ENCODE data around the gene UPK3A. TPM values are rescaled to one million over a fixed set of nuclear protein-coding genes. Genes with fewer than 3 reads are reported as not detected.

UPK3A gene
- total and polyA plus RNA-seq, 2 of the 13 experiments (the other 11 are each of a cell fraction or from before 2014, with no cell fraction given): 10.5 to 13.8 TPM

GRCh38 chr22:45286854-45287551 is 2.3 kb downstream of the UPK3A start (continued):
- TF ChIP-seq ZNF430 (CRISPR knock-in tag; IDR thresholded peaks at IDR 0.05) (no peak), ZFX (CRISPR knock-in tag; IDR thresholded peaks at IDR 0.05; ENCODE audit: low read depth) (no peak; the same call in none of the 2 replicates), ZNF276 (CRISPR knock-in tag; IDR thresholded peaks at IDR 0.05; ENCODE audit: low read depth) (peak; percentile 41), PPARG (CRISPR knock-in tag; conservative IDR thresholded peaks at IDR 0.05) (peak; percentile 53), PITX1 (CRISPR knock-in tag; IDR thresholded peaks at IDR 0.05) (peak; percentile 18; the same call in 1 of the 2 replicates), HIC2 (CRISPR knock-in tag; IDR thresholded peaks at IDR 0.05; ENCODE audit: low read depth) (peak; percentile 95), CEBPG (CRISPR knock-in tag; IDR thresholded peaks at IDR 0.05) (peak; percentile 60), MTA1 (CRISPR knock-in tag; IDR thresholded peaks at IDR 0.05; ENCODE audit: borderline replicate concordance) (peak; percentile 52; the same call in 1 of the 2 replicates), ZNF710 (CRISPR knock-in tag; IDR thresholded peaks at IDR 0.05; ENCODE audit: borderline replicate concordance) (no peak; the same call in 1 of the 2 replicates), KDM4B (CRISPR knock-in tag; IDR thresholded peaks at IDR 0.05) (0 out of 2 replicates have a peak, but pooled peaks have one; percentile 73), THAP9 (CRISPR knock-in tag; IDR thresholded peaks at IDR 0.05; ENCODE audit: borderline replicate concordance) (peak; percentile 50; the same call in 1 of the 2 replicates), ATF1 (CRISPR knock-in tag; IDR thresholded peaks at IDR 0.05) (no peak), ZSCAN29 (CRISPR knock-in tag; conservative IDR thresholded peaks at IDR 0.05) (0 out of 2 replicates have a peak, but pooled peaks have one; percentile 33), XRCC5 (optimal IDR thresholded peaks at IDR 0.05; ENCODE audit: low read length) (peak; percentile 11), ZNF543 (CRISPR knock-in tag; IDR thresholded peaks at IDR 0.05) (peak; percentile 40; the same call in 1 of the 2 replicates), HMGXB4 (CRISPR knock-in tag; IDR thresholded peaks at IDR 0.05; ENCODE audit: borderline replicate concordance in 1 of 2, low read depth in 1 of 2) (peak in 1 of 2 experiments; percentile 13; a peak in 1 of 4 replicates)
